Muscle of leg (tissue), 11 donors: ENCODE measurements around the gene AGAP1. TPM values are rescaled to one million over a fixed set of nuclear protein-coding genes. Genes with fewer than 3 reads are reported as not detected.
A peak's percentile ranks its signal among the peaks of the same experiment; 100 is the strongest.

Source experiments
- DNase-seq: peaks from one replicate; pipeline ENCODE4 v3.0.0; 2013
- H3K27ac ChIP-seq: one replicate; pipeline ENCODE4 v1.5.1; 2013; ENCODE audit warnings: mild to moderate bottlenecking, low read length, control low read depth
- H3K27me3 ChIP-seq: one replicate; pipeline ENCODE4 v1.6.1; 2013; ENCODE audit warnings: low read length; ENCODE audit not compliant: control insufficient read depth, insufficient read depth
- H3K36me3 ChIP-seq: one replicate; pipeline ENCODE4 v1.6.1; 2013; ENCODE audit warnings: low read length; ENCODE audit not compliant: control insufficient read depth, insufficient read depth
- H3K4me1 ChIP-seq: one replicate; pipeline ENCODE4 v1.6.1; 2013; ENCODE audit warnings: low read length; ENCODE audit not compliant: control insufficient read depth, insufficient read depth
- H3K4me3 ChIP-seq: one replicate; pipeline ENCODE4 v1.5.1; 2013; ENCODE audit warnings: low read length, control low read depth
- H3K9me3 ChIP-seq: replicated peaks from 2 replicates; pipeline ENCODE4 v1.6.1; 2013; ENCODE audit warnings: low read depth, low read length; ENCODE audit not compliant: control insufficient read depth
- WGBS: methylation state at CpG from one replicate; pipeline ENCODE4 v1.1.5; 2013; ENCODE audit warnings: missing lambda C conversion rate; ENCODE audit not compliant: insufficient coverage; 5-methylcytosine and 5-hydroxymethylcytosine counted together
- polyA plus RNA-seq, 8 donors: library from polyadenylated mRNA; unstranded; fragments of 120-200 nt; gene quantifications; one replicate each; pipeline versions ENCODE4 v1.2.1 to v1.2.3, GENCODE V29; 2013; ENCODE audit warnings: inconsistent platforms in 1 of 8, low replicate concordance in 1 of 8; ENCODE audit not compliant: insufficient read length in 8 of 8, insufficient read depth in 1 of 8
- total RNA-seq: library from RNA; stranded (reverse); fragments of 120-200 nt; gene quantifications from one replicate; pipeline ENCODE4 v1.2.4, GENCODE V29; 2013

The AGAP1 gene
- total and polyA plus RNA-seq, 9 donors: 19.1 to 32.0 (median 26.8) TPM

DNA sequence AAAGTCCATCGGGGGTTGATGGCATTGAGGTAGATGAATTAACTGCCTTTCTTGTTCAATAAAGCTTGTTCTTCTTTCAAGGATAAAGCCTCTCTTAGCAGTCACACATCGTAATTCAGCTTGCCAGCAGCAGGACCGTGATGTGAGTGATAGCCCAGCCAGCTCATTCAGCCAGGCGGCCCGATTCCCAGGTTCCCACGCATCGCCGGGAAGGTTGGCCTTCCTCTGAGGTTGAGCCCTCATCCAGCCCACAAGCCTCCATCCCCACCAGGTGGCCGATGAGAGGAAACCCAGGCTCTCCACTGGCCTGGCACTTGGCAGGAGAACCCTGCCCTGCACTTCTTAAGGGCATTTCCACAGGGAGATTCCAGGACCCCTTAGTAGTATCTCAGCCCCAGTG is 4.7 kb downstream of the AGAP1 start:
- no peaks in the 10 kb centered on the region for H3K9me3 ChIP-seq
- WGBS: 51% methylated on average over 7 of the region's 9 CpGs
- H3K4me1 ChIP-seq: peaks cover 53% of the 10 kb centered on the region
- no peak overlapping the region for H3K27ac ChIP-seq
- peaks cover 8% of the 10 kb centered on the region for H3K27me3 ChIP-seq
- DNase-seq: no peak
- H3K36me3 ChIP-seq: no peaks in the 10 kb centered on the region
- H3K4me3 ChIP-seq: no peak overlapping the region

DNA sequence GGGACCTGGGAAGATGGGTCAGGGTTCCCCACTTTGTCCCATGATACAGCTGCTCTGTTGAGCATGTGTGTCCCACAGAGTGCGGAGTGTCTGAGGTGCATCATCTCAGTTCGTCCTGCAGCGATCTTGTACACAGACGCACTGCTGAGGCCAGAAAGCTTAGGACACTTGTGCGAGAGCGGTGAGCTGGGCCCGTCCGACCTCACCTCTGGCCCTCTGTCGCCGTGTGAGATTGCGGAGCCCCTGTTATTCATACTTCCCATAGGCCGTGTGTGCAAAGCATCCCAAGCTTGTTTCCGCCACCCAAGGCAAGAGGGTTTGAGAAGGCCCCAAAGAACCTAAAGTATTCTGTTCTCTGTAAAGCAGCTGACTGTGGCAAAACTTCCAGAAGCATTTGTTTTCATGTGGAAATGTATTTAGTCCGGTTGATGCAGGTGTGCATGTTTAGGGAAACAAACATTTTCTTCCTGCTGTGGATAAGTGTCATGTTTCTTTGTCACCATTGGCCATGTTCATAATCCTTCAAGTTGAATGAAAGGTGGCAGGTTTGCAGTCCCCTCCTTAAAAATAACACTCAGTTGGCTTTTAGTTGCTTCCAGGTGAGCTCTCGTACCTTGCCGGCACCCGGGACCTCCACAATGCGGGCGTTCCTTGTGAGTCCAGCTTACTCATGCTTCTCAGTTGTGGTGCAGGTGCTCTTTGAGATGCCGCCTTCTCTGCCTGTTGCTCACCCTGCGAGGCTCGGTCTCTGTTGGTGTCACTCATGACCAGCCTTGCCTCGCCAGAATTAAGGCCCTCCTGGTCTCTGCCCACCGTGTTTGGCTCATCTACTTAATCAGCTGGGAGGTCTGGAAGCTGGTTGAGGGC is 5.3 kb downstream of the AGAP1 start:
- Histone ChIP-seq H3K9me3 (no peaks in the 10 kb centered on the region), H3K27me3 (peaks cover 8% of the 10 kb centered on the region), H3K27ac (no peak overlapping the region), H3K4me1 (peaks cover 59% of the 10 kb centered on the region), H3K36me3 (no peaks in the 10 kb centered on the region), H3K4me3 (no peak overlapping the region)
- DNase-seq: no peak
- WGBS: 87% methylated on average over 21 of the region's 24 CpGs

DNA sequence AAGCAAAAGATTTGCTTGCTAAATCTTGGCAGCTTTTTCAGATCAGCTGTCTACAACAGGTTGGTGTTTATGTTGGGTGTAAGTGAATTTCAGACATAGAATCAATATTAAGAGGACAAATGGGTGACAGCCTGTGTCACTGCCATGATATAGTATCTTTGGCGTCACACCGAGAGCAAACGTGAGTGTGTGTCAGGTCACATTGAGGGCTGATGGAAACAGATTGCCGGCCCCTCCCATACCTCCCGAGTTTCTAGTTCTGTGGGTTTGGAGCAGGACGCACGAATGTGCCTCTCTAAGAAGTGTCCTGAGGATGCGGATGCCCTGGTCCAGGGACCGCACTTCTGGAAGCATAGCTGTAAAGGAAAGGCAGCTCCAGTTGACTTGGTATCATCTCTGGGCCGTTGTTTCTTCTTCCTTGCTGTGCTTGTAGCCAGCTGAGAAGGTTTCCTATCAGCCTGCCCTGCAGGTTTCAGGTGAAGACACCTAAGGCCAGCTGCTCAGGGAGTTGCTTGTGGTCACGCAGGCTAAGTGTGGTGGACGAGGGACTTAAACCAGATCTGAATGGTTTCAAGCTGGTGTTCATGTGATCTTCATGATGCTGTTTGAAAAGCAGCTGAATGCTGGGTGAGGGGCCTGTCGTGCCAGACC is 6.4 kb downstream of the AGAP1 start:
- no peak overlapping the region for H3K4me3 ChIP-seq
- H3K4me1 ChIP-seq: peaks cover 67% of the 10 kb centered on the region
- peak overlapping the region; percentile 24 for H3K27ac ChIP-seq
- H3K9me3 ChIP-seq: no peaks in the 10 kb centered on the region
- 85% methylated on average over 12 of the region's 13 CpGs for WGBS
- H3K27me3 ChIP-seq: peaks cover 7% of the 10 kb centered on the region
- no peaks in the 10 kb centered on the region for H3K36me3 ChIP-seq
- DNase-seq: no peak

DNA sequence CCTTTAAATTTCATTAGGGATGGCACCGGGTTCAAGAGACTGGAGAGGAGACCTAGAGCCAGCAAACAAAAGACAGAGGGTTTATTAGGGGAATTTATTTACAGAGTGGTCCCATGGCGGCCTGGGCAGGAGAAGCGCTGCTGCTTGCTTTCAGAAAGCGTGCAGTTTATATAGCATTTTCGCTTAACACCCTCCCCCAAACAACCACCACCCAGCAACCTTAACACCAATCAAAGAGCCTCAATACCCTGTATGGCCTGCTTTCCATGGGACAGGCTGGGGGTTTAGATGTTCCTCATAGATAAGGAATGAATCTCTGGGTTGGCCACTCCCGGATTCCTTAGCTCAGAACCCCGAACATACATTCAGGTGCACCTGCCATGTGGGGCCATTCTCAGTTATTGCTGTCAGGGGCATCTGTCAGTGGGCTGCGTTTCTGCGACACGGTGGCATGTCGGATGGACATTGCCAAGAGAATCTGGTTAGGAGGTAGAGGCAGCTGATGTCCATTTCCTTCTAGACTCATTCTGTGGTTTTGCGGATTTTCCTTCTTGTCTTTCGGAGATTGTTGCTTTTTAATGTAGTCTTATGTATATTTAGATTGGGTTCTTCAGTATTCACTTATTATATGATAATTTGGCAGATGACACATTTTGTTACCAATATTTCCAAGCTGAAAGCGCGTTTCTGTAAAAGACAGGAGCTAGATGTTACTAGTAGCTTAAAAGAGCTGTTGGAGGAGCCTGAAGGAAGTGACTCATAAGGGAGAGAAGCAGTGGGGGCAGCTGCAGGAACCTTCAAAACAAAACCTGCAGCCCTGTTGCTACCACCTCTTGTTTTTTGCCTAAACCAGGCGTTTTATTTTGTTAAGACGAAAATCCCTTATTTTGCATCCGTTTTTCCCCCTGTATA is 7.2 kb downstream of the AGAP1 start:
- Histone ChIP-seq H3K27ac (peak overlapping the region; percentile 79), H3K4me3 (no peak overlapping the region), H3K27me3 (peaks cover 5% of the 10 kb centered on the region), H3K9me3 (no peaks in the 10 kb centered on the region), H3K36me3 (no peaks in the 10 kb centered on the region), H3K4me1 (peaks cover 63% of the 10 kb centered on the region)
- DNase-seq: no peak
- WGBS: 64% methylated on average over 7 of the region's 18 CpGs

DNA sequence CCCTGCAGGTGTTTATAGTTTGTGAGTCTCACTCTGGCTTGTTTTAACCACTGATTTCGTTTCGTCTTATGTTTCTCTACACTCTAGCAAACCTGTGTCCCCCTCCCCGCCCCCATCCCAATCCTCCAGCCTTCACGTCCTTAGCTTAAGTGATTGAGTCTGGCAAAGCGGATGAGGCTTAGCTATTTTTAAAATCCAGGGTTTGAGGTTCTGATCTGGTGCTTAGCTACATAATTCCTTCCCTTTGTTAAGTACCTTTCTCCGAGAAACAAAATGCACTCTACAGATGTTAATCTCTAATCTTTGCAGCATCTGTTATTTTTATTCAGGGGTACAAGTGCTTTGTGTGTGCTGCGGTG is 7.8 kb downstream of the AGAP1 start:
- Histone ChIP-seq H3K27me3 (peaks cover 5% of the 10 kb centered on the region), H3K4me3 (no peak overlapping the region), H3K27ac (peak overlapping the region; percentile 79), H3K9me3 (no peaks in the 10 kb centered on the region), H3K4me1 (peaks cover 64% of the 10 kb centered on the region), H3K36me3 (no peaks in the 10 kb centered on the region)
- DNase-seq: no peak
- WGBS: 20% methylated on average over 1 of the region's 7 CpGs

DNA sequence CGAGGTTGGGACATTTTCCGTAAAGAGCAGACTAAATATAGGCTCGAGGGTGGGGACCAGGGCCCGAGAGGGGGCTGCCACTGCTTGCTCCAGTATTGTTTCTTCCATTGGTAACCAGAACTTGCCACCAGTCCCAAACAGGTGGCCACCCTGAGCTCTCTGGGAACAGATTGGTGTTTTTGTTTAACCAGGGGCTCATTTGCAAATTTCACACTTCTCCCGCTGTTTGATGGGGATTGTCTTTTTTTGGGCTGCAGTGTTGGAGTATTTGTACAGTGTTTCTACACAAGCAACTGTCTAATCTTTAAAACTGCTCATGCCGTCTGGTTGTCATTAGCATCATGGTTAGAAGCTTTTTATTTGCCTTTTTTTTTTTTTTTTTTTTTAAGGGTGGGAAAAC is 8.5 kb downstream of the AGAP1 start:
- Histone ChIP-seq H3K27ac (peak overlapping the region; percentile 79), H3K4me1 (peaks cover 71% of the 10 kb centered on the region), H3K4me3 (no peak overlapping the region), H3K36me3 (no peaks in the 10 kb centered on the region), H3K9me3 (no peaks in the 10 kb centered on the region), H3K27me3 (peaks cover 5% of the 10 kb centered on the region)
- 27% methylated on average over 4 of the region's 6 CpGs for WGBS
- no peak for DNase-seq

DNA sequence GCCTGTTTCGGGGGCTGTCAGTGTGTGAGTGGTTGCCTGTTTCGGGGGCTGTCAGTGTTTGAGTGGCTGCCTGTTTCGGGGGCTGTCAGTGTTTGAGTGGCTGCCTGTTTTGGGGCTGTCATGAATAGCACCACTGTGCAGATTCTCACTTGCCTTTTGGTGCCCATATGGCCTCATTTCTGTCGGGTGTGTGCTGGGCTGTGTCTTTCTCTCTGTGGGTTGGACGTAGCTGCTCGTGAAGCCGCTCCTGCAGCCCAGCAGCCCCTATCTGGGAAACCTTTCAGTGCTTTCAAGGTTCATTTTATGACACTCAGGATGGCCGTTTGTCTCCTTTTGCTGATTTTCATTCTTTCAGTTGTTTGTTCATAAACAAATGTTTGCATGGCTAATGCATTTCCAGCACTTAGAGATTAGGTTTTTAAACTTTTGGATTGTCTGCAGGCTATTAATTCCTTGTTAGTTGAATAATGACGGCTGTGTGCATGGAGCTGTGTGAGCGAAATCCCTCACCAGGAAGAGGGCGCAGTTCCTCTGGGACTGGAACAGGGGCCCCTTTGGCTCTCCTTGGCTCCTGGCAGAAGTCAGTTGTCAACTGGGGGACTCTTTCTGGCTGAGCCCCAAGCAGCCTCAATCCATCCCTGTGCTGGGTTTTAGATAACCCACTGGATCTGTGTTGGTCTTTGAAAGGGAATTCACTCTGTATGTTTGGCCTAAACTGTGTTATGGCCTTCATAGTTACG is 10.8 kb downstream of the AGAP1 start:
- Histone ChIP-seq H3K4me1 (peaks cover 68% of the 10 kb centered on the region), H3K9me3 (no peaks in the 10 kb centered on the region), H3K4me3 (no peak overlapping the region), H3K27ac (no peak overlapping the region), H3K27me3 (peaks cover 5% of the 10 kb centered on the region), H3K36me3 (no peaks in the 10 kb centered on the region)
- 71% methylated on average over 7 of the region's 12 CpGs for WGBS
- DNase-seq: no peak

DNA sequence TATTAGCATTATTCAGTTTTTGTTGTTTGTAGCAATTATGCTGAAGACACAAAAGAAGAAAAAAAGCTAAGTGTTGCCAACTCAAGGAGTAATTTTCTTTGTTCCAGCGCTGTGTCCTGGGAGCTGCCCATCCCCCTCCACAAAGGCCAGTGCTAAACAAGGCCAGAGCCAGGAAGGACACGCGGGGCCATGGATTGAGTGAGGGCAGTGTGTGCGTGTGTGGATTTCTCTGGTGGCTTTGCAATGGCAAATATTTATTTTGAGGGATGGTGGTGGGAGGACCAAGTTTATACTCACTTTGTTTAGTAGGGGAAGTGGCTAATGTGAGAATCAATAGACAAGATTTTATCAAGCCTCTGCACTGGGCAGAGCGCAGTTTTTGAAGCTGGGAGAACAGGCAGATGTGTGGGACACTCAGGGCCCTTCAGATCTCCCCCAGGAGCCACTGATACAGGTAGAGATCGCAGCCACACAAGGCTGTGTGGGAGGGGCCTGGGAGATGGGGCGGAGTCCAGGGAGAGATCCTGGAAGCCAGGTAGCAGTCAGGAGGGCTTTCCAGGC is 11.4 kb downstream of the AGAP1 start:
- H3K27me3 ChIP-seq: peaks cover 5% of the 10 kb centered on the region
- no peak for DNase-seq
- H3K9me3 ChIP-seq: no peaks in the 10 kb centered on the region
- no peaks in the 10 kb centered on the region for H3K36me3 ChIP-seq
- no peak overlapping the region for H3K27ac ChIP-seq
- 62% methylated on average over 5 of the region's 7 CpGs for WGBS
- H3K4me3 ChIP-seq: no peak overlapping the region
- H3K4me1 ChIP-seq: peaks cover 61% of the 10 kb centered on the region

DNA sequence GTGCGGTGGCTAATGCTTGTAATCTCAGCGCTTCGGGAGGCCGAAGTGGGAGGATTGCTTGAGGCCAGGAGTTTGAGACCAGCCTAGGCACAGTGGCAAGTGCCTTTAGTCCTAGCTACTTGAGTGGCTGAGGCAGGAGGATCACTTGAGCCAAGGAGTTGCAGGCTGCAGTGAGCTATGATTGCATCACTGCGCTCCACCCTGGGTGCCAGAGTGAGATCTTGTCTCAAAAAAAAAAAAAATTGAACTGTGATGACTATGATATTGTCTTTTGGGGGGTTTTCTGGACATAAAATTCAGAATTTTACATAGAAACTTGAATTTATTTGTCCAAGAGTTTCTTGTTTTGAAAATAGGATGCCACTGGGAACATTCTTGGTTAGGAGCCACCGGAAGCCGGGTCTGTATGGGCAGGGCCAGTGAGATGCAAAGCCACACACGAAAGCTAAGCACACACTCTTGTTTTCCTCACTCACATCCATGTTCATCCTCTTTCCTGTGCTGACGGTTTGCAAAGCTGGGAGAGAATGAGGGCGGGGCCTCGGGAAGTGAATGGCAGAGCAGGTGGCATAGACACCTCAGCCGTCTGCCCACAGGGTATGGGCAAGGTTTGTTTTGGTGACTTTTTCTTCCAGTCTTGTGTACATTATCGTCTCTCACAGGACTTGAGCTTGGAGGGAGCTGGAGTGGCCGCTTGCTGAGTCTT is 12.6 kb downstream of the AGAP1 start:
- H3K27me3 ChIP-seq: peaks cover 5% of the 10 kb centered on the region
- H3K9me3 ChIP-seq: no peaks in the 10 kb centered on the region
- peaks cover 59% of the 10 kb centered on the region for H3K4me1 ChIP-seq
- H3K4me3 ChIP-seq: no peak overlapping the region
- H3K36me3 ChIP-seq: no peaks in the 10 kb centered on the region
- peak overlapping the region; percentile 79 for H3K27ac ChIP-seq
- DNase-seq: no peak
- WGBS: 80% methylated on average over 10 of the region's 14 CpGs
